OCI-LY1 (cell line): Measurements from ENCODE around the gene HDAC10.

Source experiments
- H2AFZ ChIP-seq: fragments of 200-600 bp; sonication (generic), shearing (Covaris generic); 2 replicates; pipeline ENCODE4 v1.6.0; 2014; ENCODE audit warnings: antibody characterized with exemption, mild to moderate bottlenecking, low read length
- H3F3A ChIP-seq: fragments of 200-600 bp; sonication (generic), shearing (Covaris generic); 2 replicates; pipeline ENCODE4 v1.6.0; 2014; ENCODE audit warnings: mild to moderate bottlenecking, antibody characterized with exemption, low read length, moderate library complexity; ENCODE audit not compliant: insufficient read depth
- H3K27ac ChIP-seq: fragments of 200-600 bp; sonication (generic); 2 replicates; pipeline ENCODE4 v1.5.1; 2014; ENCODE audit warnings: low read length, mixed run types, mild to moderate bottlenecking, low read depth; ENCODE audit not compliant: poor library complexity, severe bottlenecking
- H3K27me3 ChIP-seq: fragments of 200-600 bp; sonication (generic); 2 replicates; pipeline ENCODE4 v1.6.0; 2014; ENCODE audit warnings: antibody characterized with exemption, mild to moderate bottlenecking, low read length, moderate library complexity; ENCODE audit not compliant: insufficient read depth
- H3K36me3 ChIP-seq: fragments of 200-600 bp; sonication (generic); 2 replicates; pipeline ENCODE4 v1.6.1; 2014; ENCODE audit warnings: mild to moderate bottlenecking, antibody characterized with exemption, low read length, moderate library complexity, mixed read lengths; ENCODE audit not compliant: insufficient read depth
- H3K4me1 ChIP-seq: fragments of 200-600 bp; sonication (generic); 2 replicates; pipeline ENCODE4 v1.5.1; 2014; ENCODE audit warnings: mild to moderate bottlenecking, low read length, moderate library complexity; ENCODE audit not compliant: insufficient read depth, severe bottlenecking
- H3K4me2 ChIP-seq: fragments of 200-600 bp; sonication (generic), shearing (Covaris generic); 2 replicates; pipeline ENCODE4 v1.6.1; 2014; ENCODE audit warnings: low read length
- H3K4me3 ChIP-seq: fragments of 200-600 bp; sonication (generic); 2 replicates; pipeline ENCODE4 v1.5.1; 2014; ENCODE audit warnings: low read length, low read depth, mild to moderate bottlenecking, mixed read lengths; ENCODE audit not compliant: poor library complexity, severe bottlenecking
- H3K79me2 ChIP-seq: fragments of 200-600 bp; shearing (Covaris generic); 2 replicates; pipeline ENCODE4 v1.6.1; 2016; ENCODE audit warnings: mixed run types, low read length, mixed read lengths; ENCODE audit not compliant: insufficient read depth
- H3K9ac ChIP-seq: fragments of 200-600 bp; sonication (generic), shearing (Covaris generic); 2 replicates; pipeline ENCODE4 v1.6.1; 2014; ENCODE audit warnings: mild to moderate bottlenecking, low read length, mixed read lengths
- H3K9me2 ChIP-seq: fragments of 200-600 bp; sonication (generic), shearing (Covaris generic); 2 replicates; pipeline ENCODE4 v1.6.1; 2014; ENCODE audit warnings: low read depth, mild to moderate bottlenecking, low read length, mixed read lengths
- H3K9me3 ChIP-seq: fragments of 200-600 bp; shearing (Covaris generic); 2 replicates; pipeline ENCODE4 v1.6.1; 2014; ENCODE audit warnings: low read length, mixed read lengths
- H4K20me1 ChIP-seq: fragments of 200-600 bp; sonication (generic), shearing (Covaris generic); 2 replicates; pipeline ENCODE4 v1.6.0; 2016; ENCODE audit warnings: mild to moderate bottlenecking, low read length; ENCODE audit not compliant: insufficient read depth
- CTCF ChIP-seq: fragments of 200-600 bp; sonication (generic), shearing (Covaris generic); IDR thresholded peaks from 2 replicates; pipeline ENCODE4 v1.5.1; 2017; ENCODE audit warnings: mild to moderate bottlenecking, antibody characterized with exemption, low read length, moderate library complexity, mixed read lengths
- EZH2 ChIP-seq: fragments of 200-600 bp; sonication (generic), shearing (Covaris generic); IDR thresholded peaks from 2 replicates; pipeline ENCODE4 v1.8.0; 2017; ENCODE audit warnings: borderline replicate concordance, mixed run types, mild to moderate bottlenecking, antibody characterized with exemption, low read length, moderate library complexity, mixed read lengths

Gene HDAC10

GRCh38 chr22:50257041-50257440 is 6.0 kb upstream of the HDAC10 start:
- Histone ChIP-seq H3K4me1 (peaks cover 15% of the 10 kb centered on the region), H3K27ac (no peak overlapping the region), H3K9ac (no peak overlapping the region), H3F3A (peaks cover 7% of the 10 kb centered on the region; the same call in 1 of the 2 replicates), H2AFZ (no peak overlapping the region), H3K4me3 (no peak overlapping the region), H3K27me3 (no peaks in the 10 kb centered on the region), H4K20me1 (no peaks in the 10 kb centered on the region), H3K36me3 (peaks cover 57% of the 10 kb centered on the region), H3K9me2 (no peaks in the 10 kb centered on the region), H3K9me3 (no peaks in the 10 kb centered on the region), H3K4me2 (no peak overlapping the region), H3K79me2 (peaks cover 4% of the 10 kb centered on the region; the same call in 1 of the 2 replicates)
- no peak for TF ChIP-seq EZH2
- TF ChIP-seq CTCF = no peak

GRCh38 chr22:50256258-50256862 is 5.3 kb upstream of the HDAC10 start:
- H3F3A ChIP-seq = peaks cover 7% of the 10 kb centered on the region; the same call in 1 of the 2 replicates
- H3K27ac ChIP-seq = no peak overlapping the region
- H3K9me3 ChIP-seq = no peaks in the 10 kb centered on the region
- H3K79me2 ChIP-seq = peaks cover 4% of the 10 kb centered on the region; the same call in 1 of the 2 replicates
- no peaks in the 10 kb centered on the region for H3K27me3 ChIP-seq
- peaks cover 16% of the 10 kb centered on the region for H3K4me1 ChIP-seq
- H3K4me3 ChIP-seq = no peak overlapping the region
- TF ChIP-seq CTCF (no peak), EZH2 (no peak)
- no peak overlapping the region for H3K9ac ChIP-seq
- no peaks in the 10 kb centered on the region for H3K9me2 ChIP-seq
- no peaks in the 10 kb centered on the region for H4K20me1 ChIP-seq
- H3K36me3 ChIP-seq = peaks cover 57% of the 10 kb centered on the region
- no peak overlapping the region for H3K4me2 ChIP-seq
- no peak overlapping the region for H2AFZ ChIP-seq

- H3K27me3 ChIP-seq = no peaks in the 10 kb centered on the region
- no peak overlapping the region for H3K9ac ChIP-seq
- no peaks in the 10 kb centered on the region for H3K9me2 ChIP-seq
- peaks cover 57% of the 10 kb centered on the region for H3K36me3 ChIP-seq
- H3K27ac ChIP-seq = no peak overlapping the region
- peaks cover 18% of the 10 kb centered on the region for H3K4me1 ChIP-seq
- no peak overlapping the region for H3K4me3 ChIP-seq
- H3K79me2 ChIP-seq = peaks cover 2% of the 10 kb centered on the region; the same call in 1 of the 2 replicates
- TF ChIP-seq CTCF (no peak), EZH2 (no peak)
- H3F3A ChIP-seq = peaks cover 7% of the 10 kb centered on the region; the same call in 1 of the 2 replicates
- H3K4me2 ChIP-seq = no peak overlapping the region
- H3K9me3 ChIP-seq = no peaks in the 10 kb centered on the region
- H2AFZ ChIP-seq = no peak overlapping the region
- no peaks in the 10 kb centered on the region for H4K20me1 ChIP-seq
These were observed 4.5 kb upstream of the HDAC10 start for GRCh38 chr22:50255607-50256006.
